ENCODE measurements around the gene SLBP.

GRCh38 chr4:1757836-1758235, 45.7 kb upstream of the SLBP start:
- no peak for TF ChIP-seq CTCF (IDR thresholded peaks at IDR 0.05)
- no peak for TF ChIP-seq POLR2AphosphoS5 (IDR thresholded peaks at IDR 0.05)
- TF ChIP-seq POLR2A (IDR thresholded peaks at IDR 0.05) = no peak
- no peak for TF ChIP-seq EP300 (IDR thresholded peaks at IDR 0.05)
